Stimulated activated effector memory CD8-positive, alpha-beta T cell treated with anti-CD3 and anti-CD28 coated beads, Interleukin-12 subunit alpha, Interleukin-12 subunit beta, amount 100 ng/mL, for 72 hours (primary cell): Measurements from ENCODE around the gene CCHCR1.
A peak's percentile ranks its signal among the peaks of the same experiment; 100 is the strongest.

ENCODE experiments used
- ATAC-seq: fragments of 150-1000 bp; cut with Tn5 transposase; 2 replicates; pipeline ENCODE4 v1.10.0; 2021
- DNase-seq, 2 donors: peaks; one replicate each; pipeline ENCODE4 v3.0.0; 2021 to 2022; ENCODE audit warnings: low spot score in 2 of 2
- H3K27ac Mint-ChIP-seq: one replicate; pipeline ENCODE4 v1.8.0; 2022; ENCODE audit warnings: mild to moderate bottlenecking, mixed read lengths
- H3K36me3 Mint-ChIP-seq: one replicate; pipeline ENCODE4 v1.8.0; 2022; ENCODE audit warnings: mild to moderate bottlenecking, mixed read lengths
- H3K4me1 Mint-ChIP-seq: one replicate; pipeline ENCODE4 v1.8.0; 2022; ENCODE audit warnings: mixed read lengths
- H3K4me3 Mint-ChIP-seq: one replicate; pipeline ENCODE4 v1.8.0; 2022; ENCODE audit warnings: mild to moderate bottlenecking, mixed read lengths
- H3K9me3 Mint-ChIP-seq: one replicate; pipeline ENCODE4 v1.8.0; 2022; ENCODE audit warnings: mixed read lengths

Gene CCHCR1

GRCh38 chr6:31135710-31136109 lies 21.9 kb downstream of the CCHCR1 start:
- Mint-ChIP-seq H3K27ac (no peak overlapping the region), H3K4me3 (no peak overlapping the region), H3K9me3 (no peaks in the 10 kb centered on the region), H3K36me3 (no peaks in the 10 kb centered on the region), H3K4me1 (peaks cover 8% of the 10 kb centered on the region)
- ATAC-seq (no peak), DNase-seq (no peak)

DNA sequence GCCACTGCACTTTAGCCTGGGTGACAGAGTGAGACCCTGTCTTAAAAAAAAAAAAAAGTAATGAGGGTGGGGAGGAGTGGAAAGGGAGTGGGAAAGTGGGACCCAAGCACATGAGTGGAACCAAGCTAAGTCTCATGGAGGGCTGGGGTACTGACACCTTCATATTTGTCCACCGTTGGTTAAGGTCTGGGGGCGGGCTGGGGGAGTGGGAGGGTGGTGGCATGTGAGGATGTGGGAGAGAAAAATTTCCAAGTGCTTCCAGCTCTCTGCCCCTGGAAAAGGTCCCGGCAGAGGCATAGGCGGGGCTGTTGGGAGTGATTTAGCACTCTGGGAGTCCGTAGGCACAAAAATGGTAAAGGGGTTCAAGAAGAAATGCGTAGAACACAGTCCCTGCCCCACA lies 24.8 kb downstream of the CCHCR1 start:
- no peak overlapping the region for H3K4me3 Mint-ChIP-seq
- no peak for ATAC-seq

GRCh38 chr6:31131595-31131994 lies 26.0 kb downstream of the CCHCR1 start:
- no peak for ATAC-seq
- Mint-ChIP-seq H3K36me3 (no peaks in the 10 kb centered on the region), H3K9me3 (no peaks in the 10 kb centered on the region), H3K27ac (no peak overlapping the region), H3K4me3 (no peak overlapping the region), H3K4me1 (peaks cover 7% of the 10 kb centered on the region)
- DNase-seq = no peak

More for the DNA sequence above, 24.8 kb downstream of the CCHCR1 start:
- Mint-ChIP-seq H3K36me3 (no peaks in the 10 kb centered on the region), H3K9me3 (no peaks in the 10 kb centered on the region), H3K27ac (no peak overlapping the region), H3K4me1 (peaks cover 11% of the 10 kb centered on the region)
- no peak for DNase-seq

DNA sequence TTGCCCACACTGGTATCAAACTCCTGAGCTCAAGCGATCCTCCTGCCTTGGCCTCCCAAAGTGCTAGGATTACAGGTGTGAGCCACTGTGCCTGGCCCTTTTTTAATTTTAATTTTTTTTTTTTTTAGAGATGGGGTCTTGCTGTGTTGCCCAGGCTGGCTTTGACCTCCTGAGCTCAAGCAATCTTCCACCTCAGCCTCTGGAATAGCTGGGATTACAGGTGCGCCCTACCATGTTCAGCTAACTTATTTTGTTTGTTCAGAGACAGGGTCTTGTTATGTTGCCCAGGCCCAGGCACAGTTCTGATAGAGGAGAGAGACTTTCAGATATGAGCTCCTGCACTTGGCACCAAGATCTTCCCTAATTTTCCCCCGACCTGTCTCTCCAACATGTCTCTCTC lies 26.9 kb downstream of the CCHCR1 start:
- Mint-ChIP-seq H3K36me3 (no peaks in the 10 kb centered on the region), H3K9me3 (no peaks in the 10 kb centered on the region), H3K4me1 (peaks cover 7% of the 10 kb centered on the region), H3K27ac (no peak overlapping the region), H3K4me3 (no peak overlapping the region)
- ATAC-seq (no peak), DNase-seq (no peak)

DNA sequence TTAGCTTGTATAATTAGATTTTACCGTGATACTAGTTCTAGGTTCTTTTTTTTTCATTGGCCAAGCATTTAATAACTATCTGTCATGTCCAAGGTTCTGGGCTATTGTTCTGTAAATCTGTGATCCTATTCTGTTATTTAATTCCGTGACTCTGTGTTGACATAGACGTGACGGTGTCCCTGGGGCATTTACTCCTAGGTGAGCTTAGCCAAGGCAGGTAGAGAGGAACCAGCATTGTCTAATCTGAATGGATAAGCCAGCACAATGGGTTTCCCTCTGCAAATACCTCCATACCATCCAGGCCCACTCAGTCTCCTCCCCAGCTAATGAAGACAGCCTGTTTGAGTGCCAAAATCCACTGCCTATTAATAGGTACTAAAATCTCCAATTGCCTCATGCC lies 28.5 kb downstream of the CCHCR1 start:
- DNase-seq (no peak), ATAC-seq (no peak)
- H3K4me3 Mint-ChIP-seq = no peak overlapping the region
- no peak overlapping the region for H3K27ac Mint-ChIP-seq
- no peaks in the 10 kb centered on the region for H3K36me3 Mint-ChIP-seq
- peaks cover 7% of the 10 kb centered on the region for H3K4me1 Mint-ChIP-seq
- H3K9me3 Mint-ChIP-seq = no peaks in the 10 kb centered on the region

DNA sequence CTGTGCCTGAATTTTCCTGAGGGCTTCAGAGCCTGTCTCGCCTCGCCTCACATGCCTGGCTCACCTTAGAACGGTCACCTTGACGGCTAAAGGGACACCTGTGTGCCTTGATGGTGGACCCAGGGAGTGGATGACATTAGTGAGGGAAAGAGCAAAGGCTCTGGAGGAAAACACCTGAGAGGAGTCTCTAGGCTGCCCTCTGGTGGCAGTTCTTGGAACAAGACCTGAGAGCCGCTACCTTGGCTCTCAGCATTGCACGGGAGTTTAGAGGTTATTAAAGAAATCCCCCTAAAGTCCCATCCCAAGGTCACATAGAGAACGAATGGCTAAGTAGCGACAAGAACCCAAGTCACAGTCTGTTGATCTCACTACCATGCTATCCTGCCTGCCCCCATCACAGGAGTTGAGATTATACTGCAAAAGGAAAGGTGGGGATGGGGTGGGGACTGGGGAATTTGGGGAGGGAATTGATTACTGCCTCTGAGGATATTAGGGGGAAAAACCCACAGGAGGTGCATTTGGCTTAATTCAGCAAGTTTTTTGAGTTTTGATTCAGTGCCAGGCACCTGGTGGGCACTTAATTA lies 29.4 kb downstream of the CCHCR1 start:
- ATAC-seq = peak; percentile 57
- peak overlapping the region; percentile 32 for H3K27ac Mint-ChIP-seq
- H3K9me3 Mint-ChIP-seq = no peaks in the 10 kb centered on the region
- no peaks in the 10 kb centered on the region for H3K36me3 Mint-ChIP-seq
- no peak overlapping the region for H3K4me3 Mint-ChIP-seq
- peaks cover 13% of the 10 kb centered on the region for H3K4me1 Mint-ChIP-seq
- DNase-seq = peak; percentile 62 to 85

DNA sequence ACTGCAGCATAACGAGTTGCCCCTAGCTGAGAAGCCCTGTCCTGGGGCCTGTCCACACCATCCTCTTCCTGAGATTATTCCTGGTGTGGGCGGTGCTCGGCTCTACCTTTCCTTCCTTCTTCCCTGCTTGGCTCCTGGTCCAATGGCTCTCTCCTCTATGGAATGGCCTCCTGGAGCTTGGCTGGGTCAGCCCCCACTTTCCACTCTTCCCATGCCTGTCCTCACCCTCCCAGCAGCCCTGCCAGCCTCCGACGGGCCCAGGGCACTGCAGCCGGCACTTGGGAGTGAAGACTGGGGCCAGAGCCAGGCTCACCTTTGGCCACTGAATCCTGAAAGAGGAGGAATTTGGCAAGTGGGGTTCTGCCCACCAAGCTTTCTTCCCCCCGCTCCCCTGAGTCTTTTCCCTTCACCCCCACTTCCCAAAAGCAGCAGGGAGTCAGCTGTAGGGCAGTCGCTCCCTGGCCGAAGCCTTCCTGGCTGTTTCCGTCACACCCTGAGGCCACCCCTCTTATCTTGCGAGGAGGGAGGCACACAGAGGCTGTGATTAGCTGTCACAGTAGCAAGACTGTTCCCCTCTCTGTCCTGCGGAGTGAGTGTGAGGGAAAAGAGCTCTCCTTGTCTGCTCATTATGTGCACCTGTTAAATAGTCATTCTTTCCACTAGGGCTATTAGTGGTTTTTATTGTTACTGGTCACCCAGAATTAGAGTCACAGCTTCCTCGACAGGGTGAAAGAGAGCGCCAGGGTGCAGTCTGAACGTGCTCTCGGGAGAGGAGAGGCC lies 31.0 kb downstream of the CCHCR1 start:
- DNase-seq (no peak), ATAC-seq (no peak)
- H3K9me3 Mint-ChIP-seq = no peaks in the 10 kb centered on the region
- H3K4me3 Mint-ChIP-seq = no peak overlapping the region
- no peak overlapping the region for H3K27ac Mint-ChIP-seq
- H3K4me1 Mint-ChIP-seq = peaks cover 15% of the 10 kb centered on the region
- H3K36me3 Mint-ChIP-seq = no peaks in the 10 kb centered on the region

GRCh38 chr6:31125586-31126363 lies 31.8 kb downstream of the CCHCR1 start:
- ATAC-seq (no peak), DNase-seq (no peak)
- Mint-ChIP-seq H3K4me3 (no peak overlapping the region), H3K4me1 (peaks cover 15% of the 10 kb centered on the region), H3K36me3 (no peaks in the 10 kb centered on the region), H3K27ac (no peak overlapping the region), H3K9me3 (no peaks in the 10 kb centered on the region)

- ATAC-seq (no peak), DNase-seq (no peak)
- Mint-ChIP-seq H3K4me1 (peaks cover 15% of the 10 kb centered on the region), H3K9me3 (no peaks in the 10 kb centered on the region), H3K27ac (no peak overlapping the region), H3K36me3 (no peaks in the 10 kb centered on the region), H3K4me3 (no peak overlapping the region)
Observed at GRCh38 chr6:31125162-31125561, 32.4 kb downstream of the CCHCR1 start.

GRCh38 chr6:31122791-31123706 lies 34.6 kb downstream of the CCHCR1 start:
- no peaks in the 10 kb centered on the region for H3K9me3 Mint-ChIP-seq
- DNase-seq (no peak), ATAC-seq (no peak)
- H3K4me1 Mint-ChIP-seq = peaks cover 12% of the 10 kb centered on the region
- H3K27ac Mint-ChIP-seq = no peak overlapping the region
- no peak overlapping the region for H3K4me3 Mint-ChIP-seq
- H3K36me3 Mint-ChIP-seq = no peaks in the 10 kb centered on the region

DNA sequence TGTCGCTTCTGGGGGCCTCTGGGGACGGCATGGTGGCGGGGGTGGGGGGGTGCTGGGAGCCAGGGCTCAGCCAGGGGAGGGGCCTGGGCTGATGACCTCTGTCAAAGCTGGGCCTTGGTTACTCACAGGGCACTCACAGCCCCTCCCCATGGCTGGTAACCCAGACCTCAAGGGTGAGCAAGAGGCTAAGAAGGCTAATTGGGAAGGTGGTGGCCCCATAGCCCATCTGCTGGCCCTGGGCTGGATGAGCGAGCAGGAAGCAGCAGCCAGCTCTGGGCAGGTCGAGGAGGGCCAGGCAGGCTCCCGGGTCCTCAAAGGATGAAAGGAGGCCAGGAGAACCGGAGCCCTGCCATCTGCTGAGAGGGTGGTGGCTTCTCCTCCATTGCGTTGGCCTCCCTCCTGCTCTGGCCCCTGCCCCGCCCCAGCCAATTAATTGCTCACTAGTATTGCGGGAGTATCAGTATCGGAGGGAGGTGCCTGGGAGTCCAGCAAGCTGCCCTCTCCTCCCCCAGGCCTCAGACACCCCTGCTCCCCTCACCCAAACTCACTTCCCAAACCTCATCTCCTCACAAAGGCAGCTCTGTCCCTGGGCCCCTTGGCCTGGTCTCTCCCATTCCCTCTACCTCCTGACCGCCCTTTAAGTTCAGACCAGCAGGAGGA lies 36.3 kb downstream of the CCHCR1 start:
- DNase-seq (no peak), ATAC-seq (no peak)
- Mint-ChIP-seq H3K27ac (no peak overlapping the region), H3K4me3 (no peak overlapping the region), H3K9me3 (no peaks in the 10 kb centered on the region), H3K36me3 (no peaks in the 10 kb centered on the region), H3K4me1 (peaks cover 7% of the 10 kb centered on the region)

- no peak within 1 kb of the TSS for H3K4me3 Mint-ChIP-seq
- ATAC-seq = no peak
Observed at GRCh38 chr6:31120151-31120915, 37.3 kb downstream of the CCHCR1 start, which contains the start of gene CDSN. Gene CDSN, minus strand, starts transcription at chr6:31120446. Its CDS starts 27 bp downstream, at chr6:31120419.

DNA sequence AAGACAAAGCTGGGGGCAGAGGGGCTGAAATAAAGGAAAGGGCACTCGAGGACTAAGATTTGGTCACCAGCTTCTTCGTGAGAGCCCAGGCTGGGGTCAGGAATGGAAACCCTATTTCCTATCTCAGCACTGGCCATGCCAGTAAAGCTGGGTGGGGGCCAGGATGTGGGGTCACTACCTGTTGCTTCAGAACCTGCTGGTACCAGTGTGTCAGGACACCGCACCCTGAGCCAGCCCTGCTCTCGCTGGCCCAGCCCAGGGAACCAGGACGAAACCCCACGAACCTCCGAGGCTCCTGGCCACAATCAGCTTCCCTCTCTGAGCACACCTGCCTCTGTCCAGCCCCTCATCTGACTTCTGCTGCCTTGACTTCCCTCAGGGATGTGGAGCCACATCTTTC lies 39.4 kb downstream of the CCHCR1 start:
- ATAC-seq (no peak), DNase-seq (no peak)
- peaks cover 2% of the 10 kb centered on the region for H3K4me1 Mint-ChIP-seq
- H3K36me3 Mint-ChIP-seq = no peaks in the 10 kb centered on the region
- H3K4me3 Mint-ChIP-seq = no peak overlapping the region
- H3K9me3 Mint-ChIP-seq = no peaks in the 10 kb centered on the region
- no peak overlapping the region for H3K27ac Mint-ChIP-seq

More at GRCh38 chr6:31120151-31120915, 37.3 kb downstream of the CCHCR1 start, which contains the start of gene CDSN:
- Mint-ChIP-seq H3K36me3 (no peaks in the 10 kb centered on the region), H3K27ac (no peak within 1 kb of the TSS), H3K4me1 (peaks cover 7% of the 10 kb centered on the region), H3K9me3 (no peaks in the 10 kb centered on the region)
- no peak for DNase-seq
